Stomach (tissue), 9 donors: Measurements from ENCODE around the gene LACTB. TPM values are rescaled to one million over a fixed set of nuclear protein-coding genes. Genes with fewer than 3 reads are reported as not detected.

Experiments
- DNase-seq, 2 donors: peaks; one replicate each; pipeline versions ENCODE4 v3.0.0 to v3.0.0-alpha.2; 2013 to 2019
- H3K27ac ChIP-seq, 5 donors: fragments of 200-600 bp in 4 of 5; sonication (generic) in 4 of 5; one replicate each; pipeline ENCODE4 v1.5.1; 2013 to 2019; ENCODE audit warnings: mild to moderate bottlenecking in 1 of 5, moderate library complexity in 1 of 5
- H3K27me3 ChIP-seq, 3 donors: fragments of 200-600 bp; sonication (generic); one replicate each; pipeline ENCODE4 v1.5.1; 2017 to 2019; ENCODE audit warnings: mixed run types in 1 of 3
- H3K36me3 ChIP-seq, 4 donors: fragments of 200-600 bp; sonication (generic); 1 replicate in 3 of 4; 2 replicates in 1 of 4; pipeline ENCODE4 v1.5.1; 2016 to 2019
- H3K4me1 ChIP-seq, 4 donors: fragments of 200-600 bp; sonication (generic); one replicate each; pipeline ENCODE4 v1.5.1; 2016 to 2019
- H3K4me3 ChIP-seq, 4 donors: fragments of 200-600 bp; sonication (generic) in 3 of 4; one replicate each; pipeline ENCODE4 v1.5.1; 2016 to 2019; ENCODE audit warnings: mild to moderate bottlenecking in 1 of 4
- H3K9me3 ChIP-seq, 4 donors: fragments of 200-600 bp; sonication (generic); one replicate each; pipeline ENCODE4 v1.5.1; 2016 to 2019
- EP300 ChIP-seq: sonication (generic); formaldehyde crosslinking; IDR thresholded peaks from one replicate; pipeline ENCODE4 v1.6.1; 2017; ENCODE audit warnings: antibody characterized with exemption
- POLR2A ChIP-seq, 4 donors: fragments of 450-650 bp; IDR thresholded peaks; one replicate each; pipeline ENCODE4 v1.6.1; 2016; ENCODE audit warnings: antibody characterized with exemption in 4 of 4, control low read depth in 2 of 4, mild to moderate bottlenecking in 1 of 4, moderate library complexity in 1 of 4
- POLR2AphosphoS5 ChIP-seq, 3 donors: sonication (generic); formaldehyde crosslinking; IDR thresholded peaks; one replicate each; pipeline ENCODE4 v1.6.1; 2016; ENCODE audit warnings: antibody characterized with exemption in 3 of 3
- WGBS, 5 donors: extraction: QIAGEN DNeasy Blood & Tissue Kit in 3 of 5; methylation state at CpG; one replicate each; pipeline versions ENCODE4 v1.1.5 to v1.1.7; 2013 to 2018; 5-methylcytosine and 5-hydroxymethylcytosine counted together
- intact Hi-C: fragments of 100-400 bp; cut with DNase I; formaldehyde crosslinking; loops from one replicate; pipeline ENCODE4 v1.15.1; 2023; ENCODE audit warnings: low total_unique reads
- polyA plus RNA-seq, 3 donors: library from polyadenylated mRNA; stranded (reverse); fragments of 200-250 nt; gene quantifications; one replicate each; pipeline ENCODE4 v1.2.3, GENCODE V29; 2013
- total RNA-seq, 5 donors: library from RNA; depleted of rRNA; stranded (reverse); fragments of >200 nt; gene quantifications; one replicate each; pipeline versions ENCODE4 v1.1.0 to v1.2.3, GENCODE V29; 2014 to 2016
- TF ChIP-seq, protein P1 (sequence below), 7 experiments: fragments of 450-650 bp in 4 of 7; fragments of 200-600 bp in 3 of 7; sonication (generic) in 3 of 7; IDR thresholded peaks; one replicate each; pipeline ENCODE4 v1.5.1; 2016 to 2019; ENCODE audit warnings: antibody characterized with exemption in 7 of 7, control low read depth in 2 of 7, mild to moderate bottlenecking in 1 of 7
- donor health status: healthy with polysubstance abuse.
- donor health status: Bipolar disorder and iron deficiency.
- donor health status: healthy.

Gene LACTB
- total and polyA plus RNA-seq, 8 donors: 1.2 to 30.8 (median 11.1) TPM

DNA sequence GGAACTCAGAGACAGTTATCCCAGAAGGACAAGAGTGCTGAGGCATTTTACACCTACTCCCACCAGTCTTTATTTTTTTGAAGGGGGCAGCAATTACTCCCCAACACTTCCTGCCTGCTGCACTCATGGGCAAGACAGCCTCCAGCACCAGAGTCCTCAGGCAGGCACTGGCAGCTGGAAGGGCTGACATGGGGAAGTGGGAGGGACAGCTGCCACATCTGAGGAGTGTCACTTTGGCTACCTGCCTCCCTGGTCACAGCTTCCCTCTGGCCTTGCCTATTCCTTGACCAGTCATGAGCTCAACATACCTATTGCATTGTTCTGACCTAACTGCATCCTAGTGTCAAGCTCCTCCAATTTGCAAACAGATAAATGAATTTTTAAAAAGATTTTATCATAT is 10.2 kb upstream of the LACTB start:
- Histone ChIP-seq H3K4me1 (peaks cover 0 to 13% (median 8%) of the 10 kb centered on the region in 4 donors), H3K36me3 (no peaks in the 10 kb centered on the region), H3K9me3 (no peaks in the 10 kb centered on the region), H3K27me3 (no peaks in the 10 kb centered on the region), H3K27ac (no peak overlapping the region), H3K4me3 (no peak overlapping the region)
- intact Hi-C loops: no loop called here
- TF ChIP-seq, protein P1, sequence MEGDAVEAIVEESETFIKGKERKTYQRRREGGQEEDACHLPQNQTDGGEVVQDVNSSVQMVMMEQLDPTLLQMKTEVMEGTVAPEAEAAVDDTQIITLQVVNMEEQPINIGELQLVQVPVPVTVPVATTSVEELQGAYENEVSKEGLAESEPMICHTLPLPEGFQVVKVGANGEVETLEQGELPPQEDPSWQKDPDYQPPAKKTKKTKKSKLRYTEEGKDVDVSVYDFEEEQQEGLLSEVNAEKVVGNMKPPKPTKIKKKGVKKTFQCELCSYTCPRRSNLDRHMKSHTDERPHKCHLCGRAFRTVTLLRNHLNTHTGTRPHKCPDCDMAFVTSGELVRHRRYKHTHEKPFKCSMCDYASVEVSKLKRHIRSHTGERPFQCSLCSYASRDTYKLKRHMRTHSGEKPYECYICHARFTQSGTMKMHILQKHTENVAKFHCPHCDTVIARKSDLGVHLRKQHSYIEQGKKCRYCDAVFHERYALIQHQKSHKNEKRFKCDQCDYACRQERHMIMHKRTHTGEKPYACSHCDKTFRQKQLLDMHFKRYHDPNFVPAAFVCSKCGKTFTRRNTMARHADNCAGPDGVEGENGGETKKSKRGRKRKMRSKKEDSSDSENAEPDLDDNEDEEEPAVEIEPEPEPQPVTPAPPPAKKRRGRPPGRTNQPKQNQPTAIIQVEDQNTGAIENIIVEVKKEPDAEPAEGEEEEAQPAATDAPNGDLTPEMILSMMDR (IDR thresholded peaks at IDR 0.05): no peak
- TF ChIP-seq POLR2A (IDR thresholded peaks at IDR 0.05) (no peak), EP300 (no peak), POLR2AphosphoS5 (IDR thresholded peaks at IDR 0.05) (no peak)
- no peak for DNase-seq

DNA sequence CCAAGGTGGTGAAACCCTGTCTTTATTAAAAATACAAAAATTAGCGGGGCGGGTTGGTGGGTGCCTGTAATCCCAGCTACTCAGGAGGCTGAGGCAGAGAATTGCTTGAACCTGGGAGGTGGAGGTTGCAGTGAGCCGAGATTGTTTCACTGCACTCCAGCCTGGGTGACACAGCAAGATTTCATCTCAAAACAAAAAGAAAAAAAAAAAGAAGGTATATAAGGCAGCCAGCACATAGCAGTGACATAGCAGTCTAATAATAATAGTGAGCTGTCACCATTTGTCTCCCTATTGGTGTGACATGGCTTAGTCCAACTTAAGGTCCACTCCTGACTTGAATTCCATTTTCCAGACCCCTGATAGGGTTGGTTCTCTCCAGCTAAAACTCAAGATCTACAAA is 8.8 kb upstream of the LACTB start:
- Histone ChIP-seq H3K9me3 (no peaks in the 10 kb centered on the region), H3K4me1 (peaks cover 0 to 8% (median 4%) of the 10 kb centered on the region in 4 donors)
- DNase-seq: no peak

DNA sequence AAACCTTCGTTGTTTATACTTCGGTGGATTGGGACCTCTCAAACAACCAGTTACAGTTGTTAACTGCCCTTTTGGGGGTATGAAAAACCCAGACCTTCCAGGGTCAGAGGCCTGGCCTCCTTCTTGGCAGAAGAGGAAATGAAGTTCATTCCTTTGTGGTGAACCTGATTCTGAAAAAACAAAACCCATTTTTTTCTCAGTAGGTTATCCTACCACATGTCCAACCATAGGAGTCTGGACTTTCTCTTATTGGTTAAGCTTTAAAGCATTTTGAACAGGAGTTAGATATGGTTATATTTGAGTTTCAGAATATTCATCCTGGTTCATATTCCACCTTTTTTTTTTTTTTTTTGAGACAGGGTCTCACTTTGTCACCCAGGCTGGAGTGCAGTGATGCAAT is 7.2 kb upstream of the LACTB start:
- DNase-seq: no peak
- H3K27me3 ChIP-seq: no peaks in the 10 kb centered on the region
- no peak overlapping the region for H3K4me3 ChIP-seq
- intact Hi-C loops: no loop called here
- no peak overlapping the region for H3K27ac ChIP-seq
- no peak for TF ChIP-seq POLR2AphosphoS5 (IDR thresholded peaks at IDR 0.05)
- TF ChIP-seq, protein P1 (IDR thresholded peaks at IDR 0.05): no peak
- no peak for TF ChIP-seq EP300
- TF ChIP-seq POLR2A (IDR thresholded peaks at IDR 0.05): no peak
- H3K4me1 ChIP-seq: no peaks in the 10 kb centered on the region
- 75 to 85% (median 80%) methylated on average over 2 of the region's 2 CpGs for whole genome bisulfite sequencing, 5 donors
- no peaks in the 10 kb centered on the region for H3K36me3 ChIP-seq
- H3K9me3 ChIP-seq: peaks cover 0 to 6% (median 3%) of the 10 kb centered on the region in 4 donors

More for the DNA sequence above, 8.8 kb upstream of the LACTB start:
- no peaks in the 10 kb centered on the region for H3K36me3 ChIP-seq
- no peak for TF ChIP-seq EP300
- intact Hi-C loops: no loop called here
- H3K4me3 ChIP-seq: no peak overlapping the region
- H3K27me3 ChIP-seq: no peaks in the 10 kb centered on the region
- 92 to 100% (median 96%) methylated on average over 3 of the region's 3 CpGs for WGBS, 5 donors
- H3K27ac ChIP-seq: no peak overlapping the region

DNA sequence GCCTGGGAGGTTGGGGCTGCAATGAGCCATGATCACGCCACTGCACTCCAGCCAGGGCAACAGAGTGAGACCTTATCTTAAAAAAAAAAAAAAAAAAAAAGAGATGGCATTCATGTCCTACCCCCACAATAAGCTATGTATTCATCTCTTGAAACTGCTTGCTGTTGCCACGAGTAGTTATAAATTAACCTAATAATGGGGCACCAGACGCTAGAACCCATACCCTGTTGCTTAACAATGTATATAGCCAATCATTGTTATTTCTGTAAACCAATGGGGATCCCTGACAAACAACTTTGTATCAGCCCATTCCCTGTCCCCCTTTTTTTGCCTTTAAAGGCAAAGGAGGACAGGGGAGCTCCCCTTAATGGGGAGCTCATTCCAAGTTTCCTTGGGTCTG is 2.8 kb upstream of the LACTB start:
- Histone ChIP-seq H3K36me3 (no peaks in the 10 kb centered on the region), H3K27ac (no peak overlapping the region), H3K4me1 (peaks cover 5 to 15% (median 11%) of the 10 kb centered on the region in 4 donors), H3K4me3 (no peak overlapping the region), H3K9me3 (peaks cover 0 to 12% (median 6%) of the 10 kb centered on the region in 4 donors), H3K27me3 (no peaks in the 10 kb centered on the region)
- DNase-seq: no peak
- intact Hi-C loops: no loop called here
- WGBS, 5 donors: 74 to 85% (median 77%) methylated on average over 3 of the region's 3 CpGs
- TF ChIP-seq POLR2AphosphoS5 (IDR thresholded peaks at IDR 0.05) (no peak), POLR2A (IDR thresholded peaks at IDR 0.05) (no peak), EP300 (no peak)
- TF ChIP-seq, protein P1 (IDR thresholded peaks at IDR 0.05): no peak

DNA sequence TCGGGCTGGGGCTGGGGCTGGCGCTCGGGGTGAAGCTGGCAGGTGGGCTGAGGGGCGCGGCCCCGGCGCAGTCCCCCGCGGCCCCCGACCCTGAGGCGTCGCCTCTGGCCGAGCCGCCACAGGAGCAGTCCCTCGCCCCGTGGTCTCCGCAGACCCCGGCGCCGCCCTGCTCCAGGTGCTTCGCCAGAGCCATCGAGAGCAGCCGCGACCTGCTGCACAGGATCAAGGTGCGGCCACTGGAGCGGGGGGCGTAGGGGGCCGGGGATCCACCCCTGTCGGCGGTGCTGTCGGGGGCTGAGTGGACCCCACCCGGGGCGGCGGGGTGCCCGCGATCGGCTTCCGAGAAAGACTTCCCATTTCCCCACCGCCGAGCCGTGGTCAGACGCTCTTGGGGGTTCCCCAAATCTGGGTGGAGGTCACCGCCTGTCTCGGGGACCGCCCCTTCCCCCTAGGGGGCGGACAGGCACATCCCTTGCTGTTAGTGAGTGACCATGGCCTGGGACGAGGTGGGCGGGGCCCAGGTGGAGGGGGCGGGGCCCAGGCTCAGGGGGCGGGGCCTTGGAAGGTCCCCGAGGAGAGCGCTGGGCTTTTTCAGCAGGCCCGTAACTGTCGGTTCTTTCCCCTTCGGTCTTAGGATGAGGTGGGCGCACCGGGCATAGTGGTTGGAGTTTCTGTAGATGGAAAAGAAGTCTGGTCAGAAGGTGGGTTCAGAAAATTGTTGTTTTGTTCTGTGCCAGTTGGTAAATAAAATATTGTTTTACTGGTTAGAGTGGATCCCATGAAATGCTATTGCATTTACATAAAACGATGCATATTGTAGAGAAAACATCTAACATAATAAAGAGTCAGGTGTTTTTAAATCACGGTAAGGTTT is 578 bp downstream of the LACTB start:
- 1 to 3% (median 1%) methylated on average over 13 to 59 of the region's 59 CpGs for WGBS, 5 donors
- TF ChIP-seq, protein P1 (IDR thresholded peaks at IDR 0.05): no peak
- TF ChIP-seq POLR2AphosphoS5 (IDR thresholded peaks at IDR 0.05) (peak in 2 of 3 donors; percentile 52 to 68), EP300 (no peak), POLR2A (IDR thresholded peaks at IDR 0.05) (no peak)
- Histone ChIP-seq H3K36me3 (peaks cover under 1 to 21% (median 18%) of the 10 kb centered on the region in 4 donors), H3K4me1 (peaks cover 5 to 15% (median 11%) of the 10 kb centered on the region in 4 donors), H3K9me3 (peaks cover 0 to 12% (median 6%) of the 10 kb centered on the region in 4 donors), H3K27ac (peak overlapping the region; percentile 92 to 99 (median 96)), H3K4me3 (peak overlapping the region; percentile 88 to 100 (median 94)), H3K27me3 (no peaks in the 10 kb centered on the region)
- intact Hi-C loops: no loop called here
- DNase-seq: peak; percentile 92 to 95
